CD4-positive, alpha-beta memory T cell (primary cell): ENCODE results near the gene F2R. TPM values are rescaled to one million over a fixed set of nuclear protein-coding genes. Genes with fewer than 3 reads are reported as not detected.
"Not testable (repeated sequence)": the region's sequence is repeated elsewhere in the genome, so short reads cannot be mapped to it uniquely, and the experiment has no call there.

ENCODE experiments used
- CTCF ChIA-PET: fragments of 350-600 bp; sonication (Branson Sonifier 250); formaldehyde crosslinking; loops from one replicate; lab custom pipeline; 2021; ENCODE audit warnings: inconsistent platforms; ENCODE audit not compliant: partially characterized antibody; lab: Charles Lee
- POLR2A ChIA-PET: fragments of 350-600 bp; sonication (Branson Sonifier 250); formaldehyde crosslinking; loops from one replicate; lab custom pipeline; 2021; ENCODE audit not compliant: partially characterized antibody; lab: Charles Lee
- DNase-seq, 5 donors: peaks; one replicate each; pipeline versions ENCODE4 v3.0.0 to v3.0.0-alpha.2; 2020 to 2022; ENCODE audit warnings: mixed read lengths in 1 of 5
- H3K27ac ChIP-seq: one replicate; pipeline ENCODE4 v1.7.0; 2013; ENCODE audit warnings: low read depth, low read length
- H3K27me3 ChIP-seq: 2 replicates; pipeline ENCODE4 v1.7.0; 2013; ENCODE audit warnings: mild to moderate bottlenecking, low read length, moderate library complexity; ENCODE audit not compliant: insufficient read depth
- H3K36me3 ChIP-seq: 2 replicates; pipeline ENCODE4 v1.7.0; 2013; ENCODE audit warnings: mild to moderate bottlenecking, low read length, moderate library complexity; ENCODE audit not compliant: insufficient read depth
- H3K4me1 ChIP-seq: 2 replicates; pipeline ENCODE4 v1.7.0; 2013; ENCODE audit warnings: mild to moderate bottlenecking, low read length, moderate library complexity; ENCODE audit not compliant: insufficient read depth
- H3K4me3 ChIP-seq, 2 donors: one replicate each; pipeline ENCODE4 v1.7.0; 2013; ENCODE audit warnings: low read length in 2 of 2, mild to moderate bottlenecking in 1 of 2
- H3K9me3 ChIP-seq, 2 donors: one replicate each; pipeline ENCODE4 v1.7.0; 2013; ENCODE audit warnings: low read length in 2 of 2, control low read depth in 1 of 2; ENCODE audit not compliant: control insufficient read depth in 1 of 2
- H3K27ac Mint-ChIP-seq, 7 donors: one replicate each; pipeline ENCODE4 v1.8.0; 2020 to 2021; ENCODE audit warnings: mixed read lengths in 7 of 7, mild to moderate bottlenecking in 6 of 7, inconsistent platforms in 3 of 7, moderate library complexity in 3 of 7
- H3K27me3 Mint-ChIP-seq, 2 donors: one replicate each; pipeline ENCODE4 v1.8.0; 2020 to 2021; ENCODE audit warnings: mixed read lengths in 2 of 2
- H3K36me3 Mint-ChIP-seq, 2 donors: one replicate each; pipeline ENCODE4 v1.8.0; 2020 to 2021; ENCODE audit warnings: mixed read lengths in 2 of 2, inconsistent platforms in 1 of 2, mild to moderate bottlenecking in 1 of 2
- H3K4me1 Mint-ChIP-seq, 4 donors: one replicate each; pipeline ENCODE4 v1.8.0; 2020 to 2021; ENCODE audit warnings: mixed read lengths in 4 of 4, mild to moderate bottlenecking in 1 of 4
- H3K4me3 Mint-ChIP-seq, 8 donors: one replicate each; pipeline ENCODE4 v1.8.0; 2020 to 2021; ENCODE audit warnings: mixed read lengths in 8 of 8, mild to moderate bottlenecking in 7 of 8, moderate library complexity in 6 of 8, inconsistent platforms in 3 of 8
- H3K9me3 Mint-ChIP-seq, 8 donors: one replicate each; pipeline ENCODE4 v1.8.0; 2020 to 2021; ENCODE audit warnings: mixed read lengths in 8 of 8, mild to moderate bottlenecking in 5 of 8, inconsistent platforms in 3 of 8, moderate library complexity in 1 of 8
- intact Hi-C: fragments of 100-400 bp; cut with micrococcal nuclease; formaldehyde crosslinking; loops from one replicate; pipeline ENCODE4 v1.15.1; 2023
- polyA plus RNA-seq, 2 donors: library from polyadenylated mRNA; unstranded; fragments of 300-500 nt; fragmentation: Illumina TruSeq; gene quantifications; one replicate each; pipeline ENCODE4 v1.2.3, GENCODE V29; 2021
- total RNA-seq, 2 experiments: library from RNA; stranded (reverse); gene quantifications; one replicate each; pipeline ENCODE4 v1.2.3, GENCODE V29; 2021

Gene F2R
- total and polyA plus RNA-seq, 4 experiments from 2014 or later: 6.7 to 14.6 (median 10.7) TPM

DNA sequence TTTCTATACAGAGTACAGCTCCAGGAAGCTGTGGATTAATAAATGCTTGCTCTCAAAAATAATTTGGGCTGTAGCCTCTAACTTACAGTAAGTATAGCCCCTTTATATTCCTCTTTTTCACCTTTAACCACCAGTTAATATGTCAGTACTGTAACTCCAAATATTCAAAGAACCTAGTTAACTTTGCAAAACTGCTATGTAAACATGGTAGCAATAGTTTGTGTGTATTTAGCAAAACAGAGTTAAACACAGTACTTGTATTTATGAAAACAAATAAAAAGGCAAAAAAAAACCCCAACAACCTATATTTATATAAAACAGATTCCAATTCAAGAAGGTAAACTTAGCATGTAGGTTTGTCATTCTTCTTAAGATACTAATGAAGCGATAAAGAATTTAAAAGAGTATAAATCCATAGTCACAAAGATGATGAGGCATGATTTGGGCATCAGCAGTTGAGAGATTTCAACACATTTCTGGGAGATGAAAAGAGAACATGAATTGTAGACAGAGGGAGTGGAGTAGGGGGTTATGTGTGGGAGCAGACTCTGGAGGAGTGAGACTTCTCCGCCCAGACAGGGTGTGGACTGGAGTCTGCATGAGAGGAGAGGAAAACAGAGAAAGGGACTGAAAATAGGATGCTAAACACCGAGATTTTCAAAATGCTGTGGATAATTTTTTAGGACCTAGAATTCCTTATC, 55.9 kb downstream of the F2R start:
- H3K4me1 Mint-ChIP-seq: peaks cover 0 to 6% (median 4%) of the 10 kb centered on the region in 4 donors
- CTCF ChIA-PET: interaction anchor here (1.0 to 3.9 kb wide), 4 partner anchors 8 to 170 kb away, joined by 3 to 148 read pairs (median 4); no protein-coding TSS in a partner anchor
- H3K4me3 Mint-ChIP-seq: no peak overlapping the region
- peak overlapping the region in 2 of 7 donors; percentile 43 to 52 for H3K27ac Mint-ChIP-seq
- peaks cover 3% of the 10 kb centered on the region for H3K4me1 ChIP-seq
- no peak overlapping the region for H3K27ac ChIP-seq
- no peaks in the 10 kb centered on the region for H3K27me3 Mint-ChIP-seq
- H3K27me3 ChIP-seq: no peaks in the 10 kb centered on the region
- H3K36me3 Mint-ChIP-seq: no peaks in the 10 kb centered on the region
- no peaks in the 10 kb centered on the region for H3K9me3 Mint-ChIP-seq
- H3K36me3 ChIP-seq: no peaks in the 10 kb centered on the region
- no peak for DNase-seq
- no peak overlapping the region for H3K4me3 ChIP-seq
- H3K9me3 ChIP-seq: no peaks in the 10 kb centered on the region
- POLR2A ChIA-PET: no interaction called here
- intact Hi-C loops: loop anchor here (10.0 kb wide), 1 partner anchor 367 kb away; the partner anchor contains the start of gene IQGAP2

DNA sequence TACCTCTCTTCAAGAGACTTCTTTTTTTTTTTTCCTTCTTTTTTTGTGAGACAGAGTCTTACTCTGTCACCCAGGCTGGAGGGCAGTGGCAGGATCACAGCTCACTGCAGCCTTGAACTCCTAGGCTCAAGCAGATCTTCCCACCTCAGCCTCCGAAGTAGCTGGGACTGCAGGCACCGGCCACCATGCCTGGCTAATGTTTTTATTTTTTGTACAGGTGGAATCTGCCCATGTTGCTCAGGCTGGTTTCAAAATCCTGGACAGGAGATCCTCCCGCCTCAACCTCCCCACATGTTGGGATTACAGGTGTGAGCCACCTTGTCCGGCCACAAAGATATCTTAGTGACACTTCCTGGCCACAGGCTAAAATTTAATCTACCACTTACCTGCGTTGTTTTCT, 60.0 kb downstream of the F2R start:
- Histone ChIP-seq H3K4me3 (no peak overlapping the region), H3K4me1 (peaks cover 3% of the 10 kb centered on the region), H3K9me3 (no peaks in the 10 kb centered on the region), H3K27me3 (no peaks in the 10 kb centered on the region), H3K27ac (no peak overlapping the region), H3K36me3 (no peaks in the 10 kb centered on the region)
- Mint-ChIP-seq H3K4me1 (peaks cover 0 to 6% (median 4%) of the 10 kb centered on the region in 4 donors), H3K36me3 (no peaks in the 10 kb centered on the region), H3K9me3 (no peaks in the 10 kb centered on the region), H3K27me3 (no peaks in the 10 kb centered on the region), H3K4me3 (no peak overlapping the region), H3K27ac (no peak overlapping the region)
- CTCF ChIA-PET: interaction anchor here (1.3 to 4.3 kb wide), 14 partner anchors 9 to 193 kb away, joined by 4 to 148 read pairs (median 18); partner anchors contain the start of gene F2R
- intact Hi-C loops: loop anchor here (10.0 kb wide), 1 partner anchor 371 kb away; the partner anchor contains the start of gene IQGAP2
- POLR2A ChIA-PET: interaction anchor here (2.5 to 3.1 kb wide), 2 partner anchors 43 to 61 kb away, joined by 14 read pairs; no protein-coding TSS in a partner anchor
- DNase-seq: no peak

DNA sequence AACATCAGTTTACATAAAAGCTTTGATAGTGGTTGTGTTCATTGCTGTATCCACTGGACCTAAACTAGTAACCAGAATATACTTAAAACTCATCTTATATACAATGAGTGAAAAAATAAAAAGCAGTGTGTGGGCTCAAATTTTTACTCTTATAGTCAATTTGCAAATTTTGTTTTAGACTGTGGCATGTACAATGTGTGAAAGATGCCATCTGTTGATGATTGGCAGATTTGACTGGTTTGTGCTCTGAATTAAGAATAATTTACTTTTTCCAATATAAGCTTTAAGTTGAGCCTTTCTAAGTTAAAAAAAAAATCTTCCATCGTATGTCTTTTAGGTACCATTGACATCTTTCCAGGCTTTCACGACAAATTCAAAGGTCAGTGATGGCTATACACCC, 60.5 kb downstream of the F2R start:
- Mint-ChIP-seq H3K27me3 (no peaks in the 10 kb centered on the region), H3K9me3 (no peaks in the 10 kb centered on the region), H3K27ac (no peak overlapping the region), H3K4me3 (no peak overlapping the region), H3K4me1 (peaks cover 0 to 6% (median 4%) of the 10 kb centered on the region in 4 donors), H3K36me3 (no peaks in the 10 kb centered on the region)
- DNase-seq: no peak
- POLR2A ChIA-PET: interaction anchor here (3.1 kb wide), 1 partner anchor 61 kb away, joined by 14 read pairs; no protein-coding TSS in a partner anchor
- Histone ChIP-seq H3K27ac (no peak overlapping the region), H3K36me3 (no peaks in the 10 kb centered on the region), H3K4me1 (peaks cover 3% of the 10 kb centered on the region), H3K4me3 (no peak overlapping the region), H3K27me3 (no peaks in the 10 kb centered on the region), H3K9me3 (no peaks in the 10 kb centered on the region)
- intact Hi-C loops: loop anchor here (10.0 kb wide), 1 partner anchor 372 kb away; the partner anchor contains the start of gene IQGAP2
- CTCF ChIA-PET: interaction anchor here (0.7 to 4.3 kb wide), 9 partner anchors 9 to 175 kb away, joined by 3 to 95 read pairs (median 5); partner anchors contain the start of gene F2R

DNA sequence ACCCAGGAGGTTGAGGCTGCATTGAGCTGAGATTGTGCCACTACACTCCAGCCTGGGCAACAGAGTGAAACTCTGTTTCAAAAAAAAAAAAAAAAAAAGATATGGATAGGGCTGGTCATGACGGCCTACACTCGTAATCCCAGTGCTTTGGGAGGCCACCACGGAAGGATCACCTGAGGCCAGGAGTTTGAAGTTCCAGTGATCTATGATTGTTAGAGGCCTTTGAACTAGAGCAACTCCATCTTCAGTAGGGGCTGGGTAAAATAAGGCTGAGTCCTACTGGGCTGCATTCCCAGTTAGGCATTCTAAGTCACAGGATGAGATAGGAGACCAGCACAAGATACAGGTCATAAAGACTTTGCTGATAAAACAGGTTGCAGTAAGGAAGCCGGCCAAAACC, 64.7 kb downstream of the F2R start:
- POLR2A ChIA-PET, H3K9me3 Mint-ChIP-seq: not testable (repeated sequence)
- CTCF ChIA-PET: interaction anchor here (0.6 to 1.2 kb wide), 2 partner anchors 9 to 39 kb away, joined by 3 read pairs; no protein-coding TSS in a partner anchor

DNA sequence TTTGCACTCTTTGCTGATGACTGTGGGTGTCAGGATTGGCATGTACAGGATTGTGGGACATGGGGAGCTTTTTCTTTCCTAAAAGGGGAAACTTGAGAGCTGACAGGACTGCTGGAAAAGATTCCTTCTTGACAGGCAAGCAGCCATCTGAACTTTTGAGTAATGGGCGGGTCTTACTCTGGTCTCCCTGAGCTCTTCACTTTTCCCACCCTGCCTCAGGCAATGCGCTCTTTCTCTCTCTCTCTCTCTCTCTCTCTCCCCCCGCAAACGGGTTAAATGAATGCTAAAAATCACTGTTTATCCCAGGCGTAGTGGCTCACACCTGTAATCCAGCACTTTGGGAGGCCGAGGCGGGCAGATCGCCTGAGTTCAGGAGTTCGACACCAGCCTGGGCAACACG, 65.8 kb downstream of the F2R start:
- no peak for DNase-seq
- H3K4me1 Mint-ChIP-seq: no peaks in the 10 kb centered on the region
- Histone ChIP-seq H3K27ac (no peak overlapping the region), H3K4me3 (no peak overlapping the region), H3K36me3 (no peaks in the 10 kb centered on the region), H3K4me1 (no peaks in the 10 kb centered on the region), H3K9me3 (no peaks in the 10 kb centered on the region), H3K27me3 (no peaks in the 10 kb centered on the region)
- POLR2A ChIA-PET: interaction anchor here (1.5 kb wide), 1 partner anchor 50 kb away, joined by 3 read pairs; no protein-coding TSS in a partner anchor
- CTCF ChIA-PET: interaction anchor here (1.6 kb wide), 1 partner anchor 180 kb away, joined by 4 read pairs; no protein-coding TSS in a partner anchor
- no peaks in the 10 kb centered on the region for H3K9me3 Mint-ChIP-seq
- no peak overlapping the region for H3K4me3 Mint-ChIP-seq
- intact Hi-C loops: no loop called here
- H3K27ac Mint-ChIP-seq: no peak overlapping the region
- no peaks in the 10 kb centered on the region for H3K36me3 Mint-ChIP-seq
- no peaks in the 10 kb centered on the region for H3K27me3 Mint-ChIP-seq

More for the DNA sequence above, 64.7 kb downstream of the F2R start:
- H3K4me3 Mint-ChIP-seq, H3K27ac ChIP-seq, H3K9me3 ChIP-seq, H3K36me3 ChIP-seq, intact Hi-C loops, H3K4me3 ChIP-seq, DNase-seq, H3K27me3 Mint-ChIP-seq, H3K36me3 Mint-ChIP-seq, H3K4me1 Mint-ChIP-seq, H3K4me1 ChIP-seq, H3K27me3 ChIP-seq: not testable (repeated sequence)
- peak overlapping the region in 1 of 7 donors; percentile 5 for H3K27ac Mint-ChIP-seq

DNA sequence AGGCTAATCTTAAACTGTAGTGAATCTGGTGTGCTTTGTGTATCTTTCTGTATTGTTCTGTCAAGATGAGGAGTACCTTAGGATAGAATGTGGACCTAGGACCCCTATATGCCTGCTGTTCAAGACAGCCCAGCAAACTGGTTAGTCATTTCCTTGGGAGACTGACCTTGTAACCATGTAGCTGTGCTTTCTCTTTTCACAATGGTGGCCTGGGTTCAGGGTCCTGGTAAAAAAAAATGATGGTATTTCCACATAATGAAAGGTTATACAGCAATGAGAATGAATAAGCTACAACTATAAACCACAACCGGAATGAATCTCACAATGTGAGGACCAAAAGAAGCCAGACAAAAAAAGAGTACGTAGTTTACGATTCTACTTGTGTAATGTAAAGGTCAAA, 66.5 kb downstream of the F2R start:
- Histone ChIP-seq H3K4me3 (no peak overlapping the region), H3K27ac (no peak overlapping the region), H3K4me1 (no peaks in the 10 kb centered on the region), H3K36me3 (no peaks in the 10 kb centered on the region), H3K9me3 (no peaks in the 10 kb centered on the region), H3K27me3 (no peaks in the 10 kb centered on the region)
- intact Hi-C loops: no loop called here
- ChIA-PET POLR2A (interaction anchor here (1.5 kb wide), 1 partner anchor 50 kb away, joined by 3 read pairs; no protein-coding TSS in a partner anchor), CTCF (interaction anchor here (1.2 to 4.3 kb wide), 3 partner anchors 8 to 181 kb away, joined by 3 to 18 read pairs (median 4); no protein-coding TSS in a partner anchor)
- no peaks in the 10 kb centered on the region for H3K27me3 Mint-ChIP-seq
- no peaks in the 10 kb centered on the region for H3K9me3 Mint-ChIP-seq
- no peaks in the 10 kb centered on the region for H3K36me3 Mint-ChIP-seq
- no peak overlapping the region for H3K4me3 Mint-ChIP-seq
- H3K4me1 Mint-ChIP-seq: no peaks in the 10 kb centered on the region
- H3K27ac Mint-ChIP-seq: no peak overlapping the region
- DNase-seq: no peak
